Neural progenitor cell (in vitro differentiated cells): Measurements from ENCODE around the gene RNF146.

ENCODE experiments used
- CTCF ChIP-seq: fragments of 200-600 bp; sonication (generic); IDR thresholded peaks from 2 replicates; pipeline ENCODE4 v1.5.1; 2017; ENCODE audit warnings: antibody characterized with exemption, mild to moderate bottlenecking
- EZH2phosphoT487 ChIP-seq: fragments of 200-600 bp; sonication (generic); IDR thresholded peaks from 2 replicates; pipeline ENCODE4 v1.6.1; 2017; ENCODE audit warnings: antibody characterized with exemption

GRCh38 chr6:127277878-127278843, 11.5 kb downstream of the RNF146 start:
- TF ChIP-seq CTCF (no peak), EZH2phosphoT487 (no peak)
